SK-N-SH treated with all-trans-retinoic acid at 6 μM for 48 hours (cell line): Measurements from ENCODE around the gene FSTL3.
A peak's percentile ranks its signal among the peaks of the same experiment; 100 is the strongest.
"Not testable (repeated sequence)": the region's sequence is repeated elsewhere in the genome, so short reads cannot be mapped to it uniquely, and the experiment has no call there.

Experiments used
- ATAC-seq: fragments of 200-7000 bp; cut with Tn5 transposase; 3 replicates; pipeline ENCODE4 v1.9.1; 2020; ENCODE audit warnings: mild to moderate bottlenecking, moderate library complexity
- ARNTL ChIP-seq: fragments of 450-650 bp; formaldehyde crosslinking; IDR thresholded peaks from 2 replicates; pipeline ENCODE4 v1.5.0; 2020; ENCODE audit warnings: low read depth, mild to moderate bottlenecking, moderate library complexity, borderline replicate concordance
- BACH2 ChIP-seq: fragments of 250-450 bp; sonication (Bioruptor Pico); IDR thresholded peaks from 2 replicates; pipeline ENCODE4 v1.9.0; 2021; ENCODE audit warnings: mild to moderate bottlenecking, borderline replicate concordance
- CSDC2 ChIP-seq: fragments of 250-450 bp; sonication (Bioruptor Pico); IDR thresholded peaks from 2 replicates; pipeline ENCODE4 v1.5.0; 2020; ENCODE audit warnings: mild to moderate bottlenecking, moderate library complexity
- CSRNP3 ChIP-seq: fragments of 250-450 bp; sonication (Bioruptor Pico); IDR thresholded peaks from 2 replicates; pipeline ENCODE4 v1.5.1; 2021; ENCODE audit warnings: mild to moderate bottlenecking, moderate library complexity
- ESRRG ChIP-seq: fragments of 250-450 bp; sonication (Bioruptor Pico); IDR thresholded peaks from 2 replicates; pipeline ENCODE4 v1.6.1; 2021; ENCODE audit warnings: mild to moderate bottlenecking
- GLIS3 ChIP-seq: fragments of 250-450 bp; sonication (Bioruptor Pico); IDR thresholded peaks from 2 replicates; pipeline ENCODE4 v1.5.0; 2020; ENCODE audit warnings: mild to moderate bottlenecking, moderate library complexity
- ISL1 ChIP-seq: fragments of 250-450 bp; sonication (Bioruptor Pico); IDR thresholded peaks from 2 replicates; pipeline ENCODE4 v2.1.2; 2022; ENCODE audit warnings: mild to moderate bottlenecking, moderate library complexity
- PATZ1 ChIP-seq: fragments of 250-450 bp; sonication (Bioruptor Pico); IDR thresholded peaks from 2 replicates; pipeline ENCODE4 v1.8.0; 2020; ENCODE audit warnings: mild to moderate bottlenecking, moderate library complexity, borderline replicate concordance
- POU6F1 ChIP-seq: fragments of 250-450 bp; sonication (Bioruptor Pico); IDR thresholded peaks from 2 replicates; pipeline ENCODE4 v1.8.0; 2021; ENCODE audit warnings: low read depth, mild to moderate bottlenecking, moderate library complexity, borderline replicate concordance
- PPARA ChIP-seq: fragments of 250-450 bp; sonication (Bioruptor Pico); IDR thresholded peaks from 2 replicates; pipeline ENCODE4 v1.5.0; 2020; ENCODE audit warnings: mild to moderate bottlenecking, borderline replicate concordance
- RARB ChIP-seq: fragments of 250-450 bp; sonication (Bioruptor Pico); IDR thresholded peaks from 2 replicates; pipeline ENCODE4 v1.8.0; 2021; ENCODE audit warnings: mild to moderate bottlenecking, moderate library complexity
- SNAI2 ChIP-seq: fragments of 250-450 bp; sonication (Bioruptor Pico); IDR thresholded peaks from 2 replicates; pipeline ENCODE4 v1.5.0; 2020; ENCODE audit warnings: mild to moderate bottlenecking, moderate library complexity
- TCF4 ChIP-seq: fragments of 250-450 bp; sonication (Bioruptor Pico); IDR thresholded peaks from 2 replicates; pipeline ENCODE4 v1.8.0; 2021; ENCODE audit warnings: mild to moderate bottlenecking, moderate library complexity, borderline replicate concordance
- TOX ChIP-seq: fragments of 250-450 bp; sonication (Bioruptor Pico); IDR thresholded peaks from 2 replicates; pipeline ENCODE4 v1.8.0; 2021; ENCODE audit warnings: mild to moderate bottlenecking, moderate library complexity, borderline replicate concordance
- ZC3H10 ChIP-seq: fragments of 250-450 bp; sonication (Bioruptor Pico); IDR thresholded peaks from 2 replicates; pipeline ENCODE4 v1.5.1; 2021; ENCODE audit warnings: mild to moderate bottlenecking, moderate library complexity
- ZFP3 ChIP-seq: fragments of 250-450 bp; sonication (Bioruptor Pico); IDR thresholded peaks from 2 replicates; pipeline ENCODE4 v1.5.0; 2020; ENCODE audit warnings: mild to moderate bottlenecking, moderate library complexity
- ZNF565 ChIP-seq: fragments of 450-650 bp; formaldehyde crosslinking; conservative IDR thresholded peaks from 2 replicates; pipeline ENCODE4 v1.5.0; 2020; ENCODE audit warnings: low read depth, mild to moderate bottlenecking, moderate library complexity

FSTL3 gene

GRCh38 chr19:662962-663681 lies 13.1 kb upstream of the FSTL3 start, which contains the start of gene RNF126:
Gene RNF126, minus strand, starts transcription at chr19:663214. Its CDS starts 93 bp downstream, at chr19:663121.
- ATAC-seq = peak; percentile 76
- TF ChIP-seq ZFP3 (CRISPR knock-in tag) (peak; percentile 82; the same call in 1 of the 2 replicates), TCF4 (CRISPR knock-in tag) (no peak)

GRCh38 chr19:663682-664117 lies 12.5 kb upstream of the FSTL3 start:
- no peak for ATAC-seq
- TF ChIP-seq POU6F1 (CRISPR knock-in tag) = no peak
- TF ChIP-seq ARNTL (CRISPR knock-in tag) = no peak
- TF ChIP-seq, all 23 proteins: peak for 0

GRCh38 chr19:664913-665443 lies 11.2 kb upstream of the FSTL3 start:
- TF ChIP-seq ISL1 = no peak
- no peak for TF ChIP-seq PATZ1 (CRISPR knock-in tag)
- TF ChIP-seq BACH2 (CRISPR knock-in tag) = no peak
- TF ChIP-seq CSDC2 (CRISPR knock-in tag) = no peak
- TF ChIP-seq RARB (CRISPR knock-in tag) = no peak
- TF ChIP-seq POU6F1 (CRISPR knock-in tag) = no peak
- no peak for TF ChIP-seq ZFP3 (CRISPR knock-in tag)
- no peak for TF ChIP-seq TCF4 (CRISPR knock-in tag)
- TF ChIP-seq ARNTL (CRISPR knock-in tag) = no peak
- peak; percentile 75 for ATAC-seq

- ATAC-seq = not testable (repeated sequence)
Measured at GRCh38 chr19:666985-667573, 9.1 kb upstream of the FSTL3 start.

GRCh38 chr19:668675-669434 lies 7.3 kb upstream of the FSTL3 start:
- ATAC-seq = not testable (repeated sequence)

- peak; percentile 25; the same call in 2 of the 3 replicates for ATAC-seq
- TF ChIP-seq PATZ1 (CRISPR knock-in tag) = no peak
- TF ChIP-seq TOX (CRISPR knock-in tag) = no peak
- no peak for TF ChIP-seq PPARA
- no peak for TF ChIP-seq ZC3H10
- no peak for TF ChIP-seq ZFP3 (CRISPR knock-in tag)
- TF ChIP-seq ESRRG (CRISPR knock-in tag) = no peak
- TF ChIP-seq BACH2 (CRISPR knock-in tag) = no peak
- no peak for TF ChIP-seq CSRNP3 (CRISPR knock-in tag)
- no peak for TF ChIP-seq SNAI2 (CRISPR knock-in tag)
- TF ChIP-seq GLIS3 (CRISPR knock-in tag) = no peak
- no peak for TF ChIP-seq ZNF565 (CRISPR knock-in tag)
Measured at GRCh38 chr19:670609-671075, 5.5 kb upstream of the FSTL3 start.
